Activated CD4-positive, alpha-beta T cell treated with anti-CD3 and anti-CD28 coated beads, Interleukin-10, Interleukin-2, amounts not matched to agents 100 ng/mL and 50 ng/mL, durations not matched to agents 16 hours and 8 hours (primary cell): ENCODE data around the gene UEVLD.

ENCODE experiments used
- DNase-seq: peaks from one replicate; pipeline ENCODE4 v3.0.0-alpha.2; 2020

UEVLD gene

GRCh38 chr11:18495271-18495670 is 93.3 kb downstream of the UEVLD start:
- no peak for DNase-seq

DNA sequence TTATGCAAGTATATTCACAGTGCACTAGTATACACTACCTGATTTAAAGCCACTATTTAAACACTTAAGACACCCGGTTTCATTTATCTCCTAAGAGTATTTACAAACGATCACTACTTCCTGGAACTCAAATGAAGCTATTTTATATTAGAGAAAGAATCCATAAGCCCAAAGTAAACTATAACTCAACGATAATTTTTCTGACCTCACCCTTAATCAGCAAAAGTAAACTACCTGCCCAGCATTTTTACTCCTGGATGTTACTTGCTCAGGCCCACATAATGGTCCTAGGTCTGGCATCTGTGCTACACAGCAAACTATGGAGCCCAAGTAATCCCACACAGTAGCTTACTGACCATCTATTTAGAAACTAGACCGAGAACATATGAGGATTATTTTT is 95.2 kb downstream of the UEVLD start:
- no peak for DNase-seq

DNA sequence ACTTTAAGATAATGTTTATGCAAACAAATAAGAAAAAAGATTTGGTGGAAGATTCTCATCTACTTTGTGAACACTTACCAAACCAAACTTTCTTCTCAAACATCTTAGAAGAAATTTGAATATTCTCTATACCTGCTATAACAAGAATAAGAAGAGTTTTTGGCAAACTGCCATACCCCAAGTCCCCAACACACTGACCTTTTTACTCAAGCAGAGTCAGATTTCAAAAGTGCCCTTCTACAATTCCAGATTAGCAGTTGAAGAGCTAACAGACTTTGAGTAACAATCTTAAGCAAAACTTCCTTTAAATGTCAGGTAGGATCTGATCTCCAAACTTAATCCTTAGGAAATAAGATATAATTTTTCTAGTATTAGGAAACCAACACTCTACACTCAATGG is 95.6 kb downstream of the UEVLD start:
- no peak for DNase-seq

GRCh38 chr11:18491924-18492323 is 96.6 kb downstream of the UEVLD start:
- DNase-seq, result no peak

GRCh38 chr11:18490736-18491485 is 97.6 kb downstream of the UEVLD start:
- DNase-seq, result no peak

DNA sequence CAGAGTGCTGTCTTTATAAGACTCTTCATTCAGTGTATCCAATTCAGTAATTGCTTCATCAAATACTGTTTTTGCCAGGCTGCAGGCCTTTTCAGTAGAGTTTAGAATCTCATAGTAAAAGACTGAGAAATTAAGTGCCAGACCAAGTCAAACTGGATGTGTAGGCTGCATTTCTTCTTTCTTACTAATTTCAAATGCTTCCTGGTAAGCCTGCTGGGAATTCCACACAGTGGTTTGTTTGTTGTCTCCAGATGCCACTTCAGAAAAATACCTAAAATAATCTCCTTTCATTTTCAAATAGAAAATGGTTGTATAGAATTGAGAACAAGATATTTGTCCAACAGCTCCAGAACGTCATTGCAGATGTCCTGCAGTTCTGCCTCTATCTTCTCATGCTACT is 98.2 kb downstream of the UEVLD start:
- no peak for DNase-seq

- peak; percentile 9 for DNase-seq
These were observed 102.5 kb downstream of the UEVLD start for GRCh38 chr11:18485913-18486528.
